Measurements from ENCODE around the gene DDX19B.

- TF ChIP-seq CTCF (IDR thresholded peaks at IDR 0.05) (no peak), POLR2AphosphoS5 (IDR thresholded peaks at IDR 0.05) (no peak), POLR2A (IDR thresholded peaks at IDR 0.05) (no peak)
Observed at GRCh38 chr16:70276392-70276791, 22.6 kb upstream of the DDX19B start.

Data from stomach (tissue), 4 donors.